ENCODE data around the gene PSME1.

PSME1 gene

GRCh38 chr14:24092505-24093206 is 43.3 kb upstream of the PSME1 start:
- Histone ChIP-seq H3K27ac (no peak overlapping the region), H3K36me3 (no peaks in the 10 kb centered on the region), H3K4me3 (ENCODE audit: low read depth in 1 of 2, low read length in 1 of 2) (no peak overlapping the region), H3K27me3 (peaks cover 34% of the 10 kb centered on the region), H3K9me3 (no peaks in the 10 kb centered on the region), H3K4me1 (ENCODE audit: control insufficient read depth in 1 of 2, insufficient read depth in 1 of 2, low read depth in 1 of 2, low read length in 1 of 2) (peaks cover 11 to 14% of the 10 kb centered on the region in 2 experiments)
- TF ChIP-seq CTCF (IDR thresholded peaks at IDR 0.05): no peak

GRCh38 chr14:24093207-24093900 is 42.6 kb upstream of the PSME1 start:
- H3K4me3 ChIP-seq (ENCODE audit: low read depth in 1 of 2, low read length in 1 of 2): peak overlapping the region; percentile 74 to 99
- no peaks in the 10 kb centered on the region for H3K9me3 ChIP-seq
- peaks cover 11 to 14% of the 10 kb centered on the region in 2 experiments for H3K4me1 ChIP-seq (ENCODE audit: control insufficient read depth in 1 of 2, insufficient read depth in 1 of 2, low read depth in 1 of 2, low read length in 1 of 2)
- H3K36me3 ChIP-seq: no peaks in the 10 kb centered on the region
- peak overlapping the region; percentile 81 for H3K27ac ChIP-seq
- H3K27me3 ChIP-seq: peaks cover 38% of the 10 kb centered on the region
- no peak for TF ChIP-seq CTCF (IDR thresholded peaks at IDR 0.05)

GRCh38 chr14:24093901-24094840 is 41.8 kb upstream of the PSME1 start, which contains the start of gene PCK2:
Gene PCK2 (plus strand): TSS chr14:24094311. CDS start chr14:24094406, 95 bp downstream.
- Histone ChIP-seq H3K9me3 (no peaks in the 10 kb centered on the region), H3K4me1 (ENCODE audit: control insufficient read depth in 1 of 2, insufficient read depth in 1 of 2, low read depth in 1 of 2, low read length in 1 of 2) (peaks cover 11 to 14% of the 10 kb centered on the region in 2 experiments), H3K4me3 (ENCODE audit: low read depth in 1 of 2, low read length in 1 of 2) (peak within 1 kb of the TSS; percentile 74 to 99), H3K27ac (peak within 1 kb of the TSS; percentile 81), H3K27me3 (peaks cover 38% of the 10 kb centered on the region), H3K36me3 (no peaks in the 10 kb centered on the region)
- TF ChIP-seq CTCF (IDR thresholded peaks at IDR 0.05): peak; percentile 12

GRCh38 chr14:24094841-24095270 is 41.1 kb upstream of the PSME1 start:
- peaks cover 38% of the 10 kb centered on the region for H3K27me3 ChIP-seq
- no peaks in the 10 kb centered on the region for H3K9me3 ChIP-seq
- no peaks in the 10 kb centered on the region for H3K36me3 ChIP-seq
- H3K4me3 ChIP-seq (ENCODE audit: low read depth in 1 of 2, low read length in 1 of 2): peak overlapping the region; percentile 74 to 99
- peak overlapping the region; percentile 81 for H3K27ac ChIP-seq
- no peak for TF ChIP-seq CTCF (IDR thresholded peaks at IDR 0.05)
- peaks cover 13 to 14% of the 10 kb centered on the region in 2 experiments for H3K4me1 ChIP-seq (ENCODE audit: control insufficient read depth in 1 of 2, insufficient read depth in 1 of 2, low read depth in 1 of 2, low read length in 1 of 2)

Measured in neutrophil (primary cell).